Epidermal melanocyte (primary cell): ENCODE results near the gene FTO.

ENCODE experiments used
- DNase-seq: peaks from one replicate; pipeline ENCODE4 v3.0.0; 2011; ENCODE audit warnings: low spot score; ENCODE audit not compliant: insufficient read length

Gene FTO

GRCh38 chr16:54070789-54071343, 366.9 kb downstream of the FTO start:
- DNase-seq, result no peak

DNA sequence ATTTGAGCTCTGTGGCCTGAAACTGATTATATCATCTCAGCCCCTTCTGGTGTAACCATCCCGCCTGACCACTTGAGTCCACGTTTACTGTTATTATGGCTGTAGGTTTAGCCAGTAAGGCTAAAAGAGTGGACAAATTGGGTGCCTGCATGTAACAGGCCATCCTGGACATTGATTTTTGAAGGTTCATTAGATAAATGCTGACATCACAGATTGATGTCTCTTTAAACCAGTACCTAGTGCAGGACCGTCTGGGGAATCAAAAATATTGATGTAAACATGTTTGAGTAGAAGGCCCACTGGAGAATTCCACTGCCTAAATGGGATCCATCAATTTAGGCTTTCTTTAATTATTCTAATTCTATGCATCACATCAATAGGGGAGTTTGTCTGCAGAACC, 367.6 kb downstream of the FTO start:
- DNase-seq, result no peak

DNA sequence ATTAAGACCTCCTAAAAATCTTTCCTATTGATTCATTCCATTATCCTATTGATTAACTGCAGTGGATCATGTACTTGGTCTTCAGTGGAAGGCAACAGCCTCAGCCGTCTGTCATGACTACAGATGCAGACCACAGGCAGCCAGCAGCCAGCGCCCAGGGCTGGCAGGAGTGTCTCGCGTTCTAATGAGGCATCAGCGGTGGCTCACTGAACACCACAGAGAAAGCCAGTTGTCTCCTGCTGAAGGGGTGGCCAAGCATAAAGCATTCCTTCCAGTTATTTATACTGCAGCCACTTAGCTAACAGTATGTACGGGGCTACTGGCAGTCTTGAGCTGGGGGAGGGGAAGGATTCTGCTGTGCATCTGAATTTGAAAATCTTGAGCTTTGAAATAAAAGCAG, 368.3 kb downstream of the FTO start:
- DNase-seq, result no peak

DNA sequence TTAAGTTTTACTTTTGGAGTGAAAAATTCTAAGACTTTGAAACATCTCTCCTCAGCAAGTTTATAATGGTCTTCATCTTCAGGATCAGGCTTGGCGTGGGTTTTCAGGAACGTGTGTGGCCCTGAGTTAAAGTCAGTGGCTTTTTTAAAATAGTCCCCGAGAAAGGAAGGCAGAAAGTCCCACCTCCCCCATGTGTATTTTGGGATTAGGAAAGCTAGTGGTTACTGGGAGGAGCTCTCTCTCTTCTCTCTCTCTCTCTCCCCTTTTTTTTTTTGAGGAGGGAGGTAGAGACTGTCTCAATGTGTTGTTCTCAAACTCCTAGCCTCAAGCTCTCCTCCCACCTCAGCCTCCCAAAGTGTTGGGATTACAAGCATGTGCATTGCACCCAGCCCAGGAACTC, 369.4 kb downstream of the FTO start:
- no peak for DNase-seq

- DNase-seq, result no peak
These were observed 371.5 kb downstream of the FTO start for GRCh38 chr16:54075446-54075845.

- DNase-seq, result no peak
These were observed 372.1 kb downstream of the FTO start for GRCh38 chr16:54076006-54076504.

- DNase-seq, result no peak
These were observed 373.3 kb downstream of the FTO start for GRCh38 chr16:54077050-54077821.

GRCh38 chr16:54080524-54081008, 376.6 kb downstream of the FTO start:
- DNase-seq, result peak; percentile 34

DNA sequence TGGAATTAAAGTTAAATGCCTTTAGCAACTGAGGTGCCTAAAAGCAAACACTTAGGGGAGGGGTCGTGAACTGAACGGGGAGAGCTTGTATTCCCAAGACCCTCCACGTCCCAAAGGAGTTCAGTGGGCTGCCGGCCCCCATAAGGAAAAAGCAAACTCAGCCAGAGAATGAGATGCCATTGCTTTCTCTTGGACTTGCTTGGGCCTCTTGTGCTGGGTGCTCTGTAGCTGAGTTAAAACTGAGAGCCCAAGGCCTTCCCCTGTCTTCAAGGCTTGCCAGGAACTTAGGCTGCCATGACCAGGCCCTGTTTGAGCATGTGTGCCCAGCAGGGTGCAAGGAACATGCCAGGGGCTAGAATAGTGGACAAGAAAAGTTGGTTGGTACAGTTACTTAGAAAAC, 382.8 kb downstream of the FTO start:
- no peak for DNase-seq

DNA sequence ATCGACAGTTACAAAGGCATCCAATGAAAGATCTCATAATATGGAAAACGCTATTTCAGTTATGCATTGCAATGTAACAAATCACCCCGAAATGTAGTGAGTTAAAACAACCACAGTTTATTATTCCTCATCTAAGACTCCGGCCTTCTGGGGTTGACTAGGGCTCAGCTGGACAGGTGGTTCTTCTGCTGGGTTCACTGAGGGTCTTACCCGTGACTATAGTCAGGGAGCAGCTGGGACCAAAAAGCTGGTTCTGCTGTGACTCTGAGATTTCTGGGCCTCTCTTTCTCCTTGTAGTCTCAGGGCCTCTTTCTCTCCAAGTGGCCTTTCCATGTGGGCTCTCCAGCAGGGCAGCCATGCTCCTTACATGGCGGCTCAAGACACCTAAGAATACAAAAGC, 386.6 kb downstream of the FTO start:
- no peak for DNase-seq

DNA sequence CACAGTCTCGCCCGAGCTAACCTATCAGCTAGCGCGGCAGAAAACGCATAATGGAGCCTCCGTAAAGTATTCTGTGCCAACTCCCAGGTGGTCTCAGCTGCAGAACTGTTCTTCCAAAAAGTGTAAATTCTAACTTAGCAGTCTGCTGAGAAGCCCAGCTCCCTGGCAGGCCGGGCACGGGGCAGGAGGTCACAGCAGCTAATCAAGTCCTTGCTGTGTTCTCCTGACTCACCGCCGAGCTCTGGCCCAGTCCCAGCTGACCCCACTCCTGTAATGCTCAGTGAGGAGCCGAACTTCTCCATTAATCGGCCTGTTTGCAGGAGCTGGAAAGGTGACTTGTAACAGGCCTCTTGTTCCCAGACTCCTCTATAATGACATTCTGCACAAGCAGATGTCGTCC, 389.3 kb downstream of the FTO start:
- DNase-seq, result no peak

DNA sequence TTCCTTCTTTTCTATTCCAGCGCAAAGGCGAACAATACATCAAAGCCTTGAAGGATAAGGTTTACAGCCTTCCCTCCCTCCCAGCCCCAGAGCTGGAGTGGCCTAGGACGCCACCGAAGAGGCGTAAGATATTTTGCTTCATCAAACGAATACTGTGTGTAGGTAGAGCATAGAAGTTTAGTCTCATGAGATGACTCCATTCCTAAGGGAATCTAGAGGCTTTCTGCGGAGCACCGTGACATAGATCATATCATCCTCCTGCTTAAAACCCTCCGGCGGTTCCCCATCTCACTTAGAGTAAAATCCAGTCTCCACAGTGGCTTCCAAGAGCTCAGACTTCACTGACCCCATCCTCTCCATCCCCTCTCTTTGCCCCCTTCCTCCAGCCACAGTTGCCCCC, 390.7 kb downstream of the FTO start:
- DNase-seq, result no peak

GRCh38 chr16:54096607-54097006, 392.7 kb downstream of the FTO start:
- no peak for DNase-seq

- DNase-seq, result no peak
These were observed 393.8 kb downstream of the FTO start for GRCh38 chr16:54097774-54098173.

DNA sequence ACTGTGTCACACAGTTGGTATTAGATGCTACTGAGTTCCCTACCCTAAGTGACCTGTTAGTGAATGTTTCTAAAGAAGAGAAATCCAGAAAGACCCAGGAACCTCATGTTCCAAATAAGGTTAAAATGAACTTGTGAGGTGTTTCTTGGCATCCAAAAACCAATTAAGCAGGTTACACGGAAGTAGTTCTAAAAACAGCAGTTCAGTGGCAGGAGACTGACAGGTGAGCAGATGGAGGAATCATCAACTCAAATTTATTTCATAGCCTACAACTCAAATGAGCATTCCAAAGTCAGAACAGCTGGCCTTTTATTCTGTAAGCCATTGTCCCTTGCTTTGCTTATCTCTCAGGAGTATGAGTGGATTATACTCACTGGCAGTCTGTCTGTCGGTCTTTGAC, 394.3 kb downstream of the FTO start:
- no peak for DNase-seq

DNA sequence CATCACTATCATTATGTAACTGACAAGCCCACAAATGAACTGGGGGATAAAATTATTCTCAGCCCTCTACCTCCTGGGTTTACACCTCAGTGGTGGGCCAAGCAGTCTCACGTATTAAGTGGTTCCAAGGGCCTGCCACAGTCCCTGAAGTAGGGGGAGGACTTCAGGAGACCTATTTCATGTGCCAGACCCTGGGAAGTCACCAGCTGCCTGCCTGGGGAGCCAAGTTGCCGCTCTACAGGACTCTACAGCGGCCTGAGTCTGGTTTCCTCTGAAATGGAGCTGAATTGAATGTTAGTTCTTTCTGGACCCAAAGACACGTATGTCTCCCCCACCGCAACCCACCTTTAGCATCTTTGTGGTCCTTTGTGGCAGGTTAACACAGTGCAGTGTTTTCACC, 395.7 kb downstream of the FTO start:
- no peak for DNase-seq

DNA sequence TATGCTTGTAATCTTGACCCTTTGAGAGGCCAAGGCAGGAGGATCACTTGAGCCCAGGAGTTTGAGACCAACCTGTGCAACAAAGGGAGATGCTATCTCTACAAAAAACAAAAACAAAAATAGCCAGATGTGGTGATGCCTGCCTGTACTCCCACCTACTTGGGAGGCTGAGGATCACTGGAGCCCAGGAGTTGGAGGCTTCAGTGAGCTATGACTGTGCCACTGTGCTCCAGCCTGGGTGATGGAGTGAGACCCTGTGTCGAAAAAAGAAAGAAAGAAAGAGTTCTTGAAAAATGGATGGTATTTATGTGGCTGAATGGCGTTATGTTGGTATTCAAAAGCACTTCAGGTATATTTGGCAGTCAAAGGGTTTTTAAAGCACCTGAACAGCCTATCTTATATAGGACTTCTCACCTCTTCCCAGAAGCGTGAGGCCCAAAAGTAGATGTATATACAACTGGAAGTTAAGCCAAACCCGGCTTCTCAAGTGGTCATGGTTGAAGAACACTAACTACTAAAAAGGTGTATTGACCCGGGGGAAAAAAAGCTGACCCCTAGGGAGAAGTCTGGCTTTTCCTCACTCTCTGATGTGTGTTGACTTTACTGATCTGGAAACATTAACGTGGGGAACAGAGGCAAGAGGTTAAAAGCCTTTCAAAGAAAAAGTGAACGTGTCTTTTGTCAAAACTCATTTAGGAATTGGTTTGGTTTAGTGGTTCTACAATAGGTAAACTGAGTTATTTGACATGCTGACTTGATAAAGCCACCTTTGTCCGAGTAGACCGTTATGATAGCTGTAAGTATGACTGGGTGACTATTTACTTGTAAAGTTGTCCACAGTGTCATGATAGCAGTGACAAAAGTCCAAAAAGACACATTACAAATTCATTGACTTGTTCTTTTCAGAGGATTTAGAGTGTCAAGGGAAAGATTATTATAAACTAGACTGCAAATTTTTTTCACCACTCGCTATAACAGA, 399.2 kb downstream of the FTO start:
- DNase-seq, result no peak

- no peak for DNase-seq
These were observed 402.1 kb downstream of the FTO start for GRCh38 chr16:54106057-54106456.

DNA sequence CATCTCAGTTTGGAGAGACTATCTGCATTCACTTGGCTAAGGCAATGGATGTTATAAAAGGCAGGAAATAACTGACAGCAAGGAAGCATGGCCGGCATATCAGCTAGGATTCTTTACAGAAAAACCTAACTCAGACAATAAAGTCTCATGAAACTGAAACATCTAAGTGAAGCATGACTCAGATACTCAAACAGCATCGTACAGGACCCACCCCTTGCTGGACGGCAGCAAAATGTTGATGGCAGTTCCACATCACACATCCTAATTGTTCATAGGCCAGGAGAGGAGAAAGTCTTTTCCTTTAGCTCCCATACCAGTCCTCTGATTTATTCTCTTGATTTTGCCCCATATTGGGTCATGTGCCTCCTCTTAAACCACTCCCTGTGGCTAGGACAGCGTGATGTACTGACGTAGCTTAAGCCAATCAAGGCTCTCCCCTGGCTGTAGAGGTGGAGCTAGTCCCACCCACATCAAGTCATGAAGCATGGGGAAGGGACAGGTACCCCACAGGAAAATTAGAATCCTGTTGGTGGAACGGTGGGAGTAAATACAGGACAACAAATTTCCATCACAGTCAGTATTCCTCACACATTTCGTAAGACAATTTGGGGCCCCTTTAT, 403.7 kb downstream of the FTO start:
- no peak for DNase-seq

GRCh38 chr16:54110016-54110981, 406.3 kb downstream of the FTO start:
- DNase-seq, result no peak
